Measurements from ENCODE around the gene FAM149A. TPM values are rescaled to one million over a fixed set of nuclear protein-coding genes. Genes with fewer than 3 reads are reported as not detected.

The FAM149A gene
- total RNA-seq, 1 donor from 2014 or later: 9.8 TPM

- no peak for TF ChIP-seq CTCF (IDR thresholded peaks at IDR 0.05)
- TF ChIP-seq POLR2A (IDR thresholded peaks at IDR 0.05): no peak
- DNase-seq (ENCODE audit: extremely low spot score in 2 of 2): no peak
- no peak overlapping the region for H3K27ac ChIP-seq
- H3K4me1 ChIP-seq: no peaks in the 10 kb centered on the region
- no peaks in the 10 kb centered on the region for H3K27me3 ChIP-seq
- no peaks in the 10 kb centered on the region for H3K36me3 ChIP-seq
- intact Hi-C loops (cut with DNase I): no loop called here
- H3K4me3 ChIP-seq: no peak overlapping the region
- no peaks in the 10 kb centered on the region for H3K9me3 ChIP-seq
Measured at GRCh38 chr4:186158021-186158813, 53.7 kb downstream of the FAM149A start.

- Histone ChIP-seq H3K4me3 (no peak overlapping the region), H3K4me1 (no peaks in the 10 kb centered on the region), H3K36me3 (no peaks in the 10 kb centered on the region), H3K27ac (no peak overlapping the region), H3K27me3 (no peaks in the 10 kb centered on the region), H3K9me3 (no peaks in the 10 kb centered on the region)
- no peak for TF ChIP-seq POLR2A (IDR thresholded peaks at IDR 0.05)
- TF ChIP-seq POLR2AphosphoS5 (IDR thresholded peaks at IDR 0.05; ENCODE audit: insufficient read depth in 1 of 2, low read depth in 1 of 2): no peak
- no peak for TF ChIP-seq CTCF (IDR thresholded peaks at IDR 0.05)
- DNase-seq (ENCODE audit: extremely low spot score in 2 of 2): no peak
- intact Hi-C loops (cut with DNase I): no loop called here
Measured at GRCh38 chr4:186158966-186159365, 54.5 kb downstream of the FAM149A start.

- DNase-seq (ENCODE audit: extremely low spot score in 2 of 2): no peak
- no peak overlapping the region for H3K4me3 ChIP-seq
- no peaks in the 10 kb centered on the region for H3K4me1 ChIP-seq
- TF ChIP-seq CTCF (IDR thresholded peaks at IDR 0.05) (no peak), POLR2AphosphoS5 (IDR thresholded peaks at IDR 0.05; ENCODE audit: insufficient read depth in 1 of 2, low read depth in 1 of 2) (no peak), POLR2A (IDR thresholded peaks at IDR 0.05) (no peak)
- H3K36me3 ChIP-seq: no peaks in the 10 kb centered on the region
- no peaks in the 10 kb centered on the region for H3K27me3 ChIP-seq
- H3K9me3 ChIP-seq: no peaks in the 10 kb centered on the region
- no peak overlapping the region for H3K27ac ChIP-seq
- intact Hi-C loops (cut with DNase I): no loop called here
Measured at GRCh38 chr4:186159613-186160012, 55.1 kb downstream of the FAM149A start.

- no peaks in the 10 kb centered on the region for H3K36me3 ChIP-seq
- no peak overlapping the region for H3K4me3 ChIP-seq
- intact Hi-C loops (cut with DNase I): no loop called here
- no peak for DNase-seq (ENCODE audit: extremely low spot score in 2 of 2)
- H3K9me3 ChIP-seq: no peaks in the 10 kb centered on the region
- H3K4me1 ChIP-seq: no peaks in the 10 kb centered on the region
- TF ChIP-seq POLR2AphosphoS5 (IDR thresholded peaks at IDR 0.05; ENCODE audit: insufficient read depth in 1 of 2, low read depth in 1 of 2) (no peak), CTCF (IDR thresholded peaks at IDR 0.05) (no peak), POLR2A (IDR thresholded peaks at IDR 0.05) (no peak)
- H3K27ac ChIP-seq: no peak overlapping the region
- no peaks in the 10 kb centered on the region for H3K27me3 ChIP-seq
Measured at GRCh38 chr4:186161138-186161537, 56.6 kb downstream of the FAM149A start.

- DNase-seq (ENCODE audit: extremely low spot score in 2 of 2): no peak
- Histone ChIP-seq H3K36me3 (no peaks in the 10 kb centered on the region), H3K4me3 (no peak overlapping the region), H3K27me3 (no peaks in the 10 kb centered on the region), H3K9me3 (no peaks in the 10 kb centered on the region), H3K27ac (no peak overlapping the region), H3K4me1 (no peaks in the 10 kb centered on the region)
- TF ChIP-seq POLR2A (IDR thresholded peaks at IDR 0.05) (no peak), CTCF (IDR thresholded peaks at IDR 0.05) (no peak), POLR2AphosphoS5 (IDR thresholded peaks at IDR 0.05; ENCODE audit: insufficient read depth in 1 of 2, low read depth in 1 of 2) (no peak)
- intact Hi-C loops (cut with DNase I): no loop called here
Measured at GRCh38 chr4:186166852-186167512, 62.5 kb downstream of the FAM149A start.
